T-helper 1 cell treated with Interleukin-12 subunit alpha and Interleukin-12 subunit beta and Interleukin-4 antibody, amounts not matched to agents 30 μg/mL and 1 μg/mL, for 36 hours (primary cell): ENCODE results near the gene PPP1R37.

Experiments
- H3K27ac Mint-ChIP-seq: one replicate; pipeline ENCODE4 v1.8.0; 2021; ENCODE audit warnings: mild to moderate bottlenecking, mixed read lengths
- H3K27me3 Mint-ChIP-seq: one replicate; pipeline ENCODE4 v1.8.0; 2021; ENCODE audit warnings: low read depth, mixed read lengths
- H3K36me3 Mint-ChIP-seq: one replicate; pipeline ENCODE4 v1.8.0; 2021; ENCODE audit warnings: low read depth, mixed read lengths
- H3K4me1 Mint-ChIP-seq: one replicate; pipeline ENCODE4 v1.8.0; 2021; ENCODE audit warnings: low read depth, mixed read lengths
- H3K4me3 Mint-ChIP-seq: one replicate; pipeline ENCODE4 v1.8.0; 2021; ENCODE audit warnings: mild to moderate bottlenecking, moderate library complexity, mixed read lengths
- H3K9me3 Mint-ChIP-seq: one replicate; pipeline ENCODE4 v1.8.0; 2021; ENCODE audit warnings: mixed read lengths

PPP1R37 gene

DNA sequence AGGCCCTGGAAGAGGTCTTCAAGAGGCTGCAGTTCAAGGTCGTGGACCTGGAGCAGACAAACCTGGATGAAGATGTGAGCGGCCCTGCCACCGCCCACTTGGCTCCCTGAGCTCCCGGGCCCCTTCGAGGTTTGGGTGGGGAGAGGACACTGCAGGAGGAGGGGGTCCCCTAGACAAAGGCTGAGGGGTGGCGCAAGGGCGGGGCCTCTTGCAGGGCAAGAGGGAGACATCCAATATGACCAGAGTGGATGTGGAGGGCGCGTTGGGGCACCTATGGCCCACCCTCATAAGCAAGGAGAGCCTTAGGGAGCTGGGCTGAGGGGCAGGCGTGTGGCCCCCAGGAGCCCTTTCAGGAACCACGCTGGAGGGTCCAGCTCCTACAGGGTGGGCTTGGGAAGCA lies 47.6 kb downstream of the PPP1R37 start:
- no peak overlapping the region for H3K27ac Mint-ChIP-seq
- no peak overlapping the region for H3K4me3 Mint-ChIP-seq
- no peaks in the 10 kb centered on the region for H3K9me3 Mint-ChIP-seq
- H3K36me3 Mint-ChIP-seq: peaks cover 6% of the 10 kb centered on the region
- no peaks in the 10 kb centered on the region for H3K27me3 Mint-ChIP-seq
- peaks cover 6% of the 10 kb centered on the region for H3K4me1 Mint-ChIP-seq

DNA sequence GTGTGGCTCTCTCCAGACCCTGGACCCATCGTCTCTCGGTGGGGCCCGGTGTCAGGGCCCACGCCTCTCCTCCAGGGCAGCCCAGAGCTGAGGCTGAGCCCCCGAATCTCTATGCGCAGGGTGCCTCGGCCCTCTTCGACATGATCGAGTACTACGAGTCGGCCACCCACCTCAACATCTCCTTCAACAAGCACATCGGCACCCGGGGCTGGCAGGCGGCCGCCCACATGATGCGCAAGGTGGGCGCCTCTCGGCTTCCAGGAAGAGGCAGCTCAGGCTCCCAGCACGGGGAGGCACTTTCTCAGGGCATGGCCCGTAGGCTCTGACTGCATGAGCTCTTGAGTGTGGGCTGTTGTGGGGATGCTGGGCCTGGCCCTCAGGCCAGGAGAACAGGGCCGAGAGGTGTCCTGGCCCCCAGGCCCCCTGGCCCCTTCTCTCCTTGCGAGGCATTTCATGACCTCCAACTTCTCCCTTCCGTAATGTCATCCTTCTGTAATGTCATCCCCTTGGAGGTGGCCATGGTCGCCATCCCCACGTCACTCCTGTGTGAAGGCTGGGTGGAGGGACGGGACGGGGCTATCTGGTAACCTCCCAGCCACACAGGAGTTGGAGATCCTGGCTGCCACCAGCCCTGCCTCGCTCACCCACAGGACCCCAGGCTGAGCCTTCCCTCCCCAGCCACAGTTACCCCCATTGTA lies 48.4 kb downstream of the PPP1R37 start:
- H3K27ac Mint-ChIP-seq: no peak overlapping the region
- no peaks in the 10 kb centered on the region for H3K9me3 Mint-ChIP-seq
- peaks cover 6% of the 10 kb centered on the region for H3K4me1 Mint-ChIP-seq
- peaks cover 6% of the 10 kb centered on the region for H3K36me3 Mint-ChIP-seq
- no peak overlapping the region for H3K4me3 Mint-ChIP-seq
- H3K27me3 Mint-ChIP-seq: no peaks in the 10 kb centered on the region

- H3K27me3 Mint-ChIP-seq: no peaks in the 10 kb centered on the region
- no peak overlapping the region for H3K4me3 Mint-ChIP-seq
- H3K4me1 Mint-ChIP-seq: peaks cover 4% of the 10 kb centered on the region
- H3K9me3 Mint-ChIP-seq: no peaks in the 10 kb centered on the region
- no peak overlapping the region for H3K27ac Mint-ChIP-seq
- H3K36me3 Mint-ChIP-seq: peaks cover 6% of the 10 kb centered on the region
Measured at GRCh38 chr19:45142016-45142725, 49.2 kb downstream of the PPP1R37 start.

- no peaks in the 10 kb centered on the region for H3K27me3 Mint-ChIP-seq
- peaks cover 3% of the 10 kb centered on the region for H3K4me1 Mint-ChIP-seq
- H3K4me3 Mint-ChIP-seq: no peak overlapping the region
- H3K36me3 Mint-ChIP-seq: peaks cover 6% of the 10 kb centered on the region
- no peak overlapping the region for H3K27ac Mint-ChIP-seq
- H3K9me3 Mint-ChIP-seq: no peaks in the 10 kb centered on the region
Measured at GRCh38 chr19:45142726-45143110, 49.7 kb downstream of the PPP1R37 start.

DNA sequence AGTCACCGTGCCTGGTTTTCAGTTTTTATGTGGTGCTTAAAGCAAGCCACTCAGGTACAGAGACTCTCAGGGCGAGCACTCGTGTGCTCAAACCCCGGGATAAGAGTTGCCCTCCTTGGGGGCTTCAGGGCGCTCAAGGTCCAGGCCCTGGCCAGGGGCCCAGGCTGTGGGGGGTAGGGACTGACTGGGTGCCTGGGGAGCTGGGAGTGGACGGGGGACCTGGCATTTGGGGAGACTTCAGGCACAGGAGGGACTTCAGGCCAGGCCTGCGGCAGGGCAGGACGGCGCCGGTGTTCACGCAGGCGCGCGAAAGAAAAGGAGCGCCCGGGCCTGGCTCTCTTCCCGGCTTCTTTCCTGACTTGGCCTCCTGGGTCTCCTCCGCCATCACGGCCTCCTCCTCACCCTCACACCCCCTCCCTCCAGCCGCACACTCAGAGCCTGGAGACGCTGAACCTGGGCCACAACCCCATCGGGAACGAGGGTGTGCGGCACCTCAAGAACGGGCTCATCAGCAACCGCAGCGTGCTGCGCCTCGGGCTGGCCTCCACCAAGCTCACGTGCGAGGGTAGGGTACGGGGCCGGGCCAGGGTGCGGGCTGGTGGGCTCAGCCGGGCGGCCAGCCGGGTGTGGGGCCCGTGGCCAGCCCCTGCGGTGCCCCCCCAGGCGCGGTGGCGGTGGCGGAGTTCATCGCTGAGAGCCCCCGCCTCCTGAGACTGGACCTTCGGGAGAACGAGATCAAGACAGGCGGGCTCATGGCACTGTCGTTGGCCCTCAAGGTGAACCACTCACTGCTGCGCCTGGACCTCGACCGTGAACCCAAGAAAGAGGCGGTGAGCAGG lies 51.7 kb downstream of the PPP1R37 start:
- H3K36me3 Mint-ChIP-seq: peaks cover 6% of the 10 kb centered on the region
- no peak overlapping the region for H3K4me3 Mint-ChIP-seq
- H3K4me1 Mint-ChIP-seq: peaks cover 2% of the 10 kb centered on the region
- no peaks in the 10 kb centered on the region for H3K9me3 Mint-ChIP-seq
- H3K27me3 Mint-ChIP-seq: no peaks in the 10 kb centered on the region
- no peak overlapping the region for H3K27ac Mint-ChIP-seq

GRCh38 chr19:45145270-45146189 lies 52.6 kb downstream of the PPP1R37 start:
- Mint-ChIP-seq H3K36me3 (peaks cover 6% of the 10 kb centered on the region), H3K4me1 (peaks cover 2% of the 10 kb centered on the region), H3K27me3 (no peaks in the 10 kb centered on the region), H3K4me3 (no peak overlapping the region), H3K27ac (no peak overlapping the region), H3K9me3 (no peaks in the 10 kb centered on the region)

- Mint-ChIP-seq H3K4me1 (peaks cover 2% of the 10 kb centered on the region), H3K27ac (no peak overlapping the region), H3K9me3 (no peaks in the 10 kb centered on the region), H3K4me3 (no peak overlapping the region), H3K27me3 (peaks cover 2% of the 10 kb centered on the region), H3K36me3 (peaks cover 6% of the 10 kb centered on the region)
Measured at GRCh38 chr19:45146251-45146650, 53.3 kb downstream of the PPP1R37 start.

DNA sequence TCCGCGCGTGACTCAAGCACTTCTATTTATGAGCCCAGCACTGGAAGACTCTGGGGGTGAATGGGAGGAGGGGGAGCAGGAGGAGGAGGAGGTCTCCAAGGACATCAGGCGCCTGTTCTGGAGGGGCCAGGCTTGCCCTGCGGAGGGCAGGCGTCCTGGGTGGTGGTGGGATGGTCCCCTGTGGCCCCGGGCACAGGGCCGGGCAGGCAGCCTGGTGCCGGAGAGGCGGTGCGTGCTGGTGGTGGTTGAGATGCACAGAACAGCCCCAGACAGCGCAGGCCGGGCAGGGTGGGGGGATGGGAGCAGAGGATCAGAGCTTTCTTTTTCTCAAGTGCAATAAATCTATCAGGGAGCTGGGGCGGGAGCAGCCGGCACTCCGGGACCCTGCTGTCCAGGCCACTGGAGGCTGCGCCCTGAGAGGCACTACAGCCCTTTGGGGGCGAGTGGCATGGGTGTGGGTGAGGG lies 53.8 kb downstream of the PPP1R37 start:
- Mint-ChIP-seq H3K36me3 (peaks cover 3% of the 10 kb centered on the region), H3K27ac (no peak overlapping the region), H3K9me3 (no peaks in the 10 kb centered on the region), H3K4me1 (peaks cover 2% of the 10 kb centered on the region), H3K4me3 (no peak overlapping the region), H3K27me3 (peaks cover 7% of the 10 kb centered on the region)

DNA sequence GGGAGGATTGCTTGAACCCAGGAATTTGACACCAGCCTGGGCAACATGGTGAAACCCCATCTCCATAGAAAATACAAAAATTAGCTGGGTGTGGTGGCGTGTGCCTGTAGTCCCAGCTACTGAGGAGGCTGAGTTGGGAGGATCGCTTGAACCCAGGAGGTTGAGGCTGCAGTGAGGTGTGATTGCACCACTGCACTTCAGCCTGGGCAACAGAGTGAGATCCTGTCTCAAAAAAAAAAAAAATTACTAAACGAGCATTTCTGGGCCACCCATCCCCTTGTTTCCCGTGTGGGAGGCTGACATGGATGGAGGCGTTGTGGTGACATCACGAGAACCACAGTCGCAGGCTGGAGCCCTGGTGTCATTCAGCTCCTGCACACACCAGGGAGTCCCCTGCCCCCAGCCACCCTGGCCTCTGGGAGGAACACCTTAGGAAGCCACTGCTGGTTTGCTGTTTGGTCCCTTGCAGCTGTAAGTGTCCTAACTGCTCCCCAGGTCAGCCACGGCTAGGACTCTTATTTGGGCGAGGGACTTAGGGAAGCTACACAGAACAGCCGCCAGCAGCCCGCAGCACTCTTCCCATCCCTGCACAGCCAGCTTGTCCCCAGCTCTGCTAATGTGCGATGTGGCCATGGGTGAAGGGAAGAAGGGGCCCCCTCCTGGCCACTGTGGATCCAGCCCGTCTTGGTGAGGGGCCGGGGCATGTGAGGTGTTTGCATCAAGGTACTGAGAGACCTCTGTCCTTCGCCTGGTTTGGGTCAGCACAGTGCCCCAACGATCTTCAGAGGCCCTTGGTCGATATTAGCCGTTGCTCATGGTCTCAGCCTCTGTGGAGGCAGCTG lies 55.1 kb downstream of the PPP1R37 start:
- Mint-ChIP-seq H3K36me3 (peaks cover under 1% of the 10 kb centered on the region), H3K27me3 (peaks cover 13% of the 10 kb centered on the region), H3K9me3 (no peaks in the 10 kb centered on the region), H3K4me3 (no peak overlapping the region), H3K4me1 (peaks cover 6% of the 10 kb centered on the region), H3K27ac (no peak overlapping the region)

GRCh38 chr19:45149129-45149528 lies 56.1 kb downstream of the PPP1R37 start:
- Mint-ChIP-seq H3K36me3 (no peaks in the 10 kb centered on the region), H3K4me1 (peaks cover 10% of the 10 kb centered on the region), H3K27me3 (peaks cover 18% of the 10 kb centered on the region), H3K27ac (no peak overlapping the region), H3K4me3 (no peak overlapping the region), H3K9me3 (no peaks in the 10 kb centered on the region)

DNA sequence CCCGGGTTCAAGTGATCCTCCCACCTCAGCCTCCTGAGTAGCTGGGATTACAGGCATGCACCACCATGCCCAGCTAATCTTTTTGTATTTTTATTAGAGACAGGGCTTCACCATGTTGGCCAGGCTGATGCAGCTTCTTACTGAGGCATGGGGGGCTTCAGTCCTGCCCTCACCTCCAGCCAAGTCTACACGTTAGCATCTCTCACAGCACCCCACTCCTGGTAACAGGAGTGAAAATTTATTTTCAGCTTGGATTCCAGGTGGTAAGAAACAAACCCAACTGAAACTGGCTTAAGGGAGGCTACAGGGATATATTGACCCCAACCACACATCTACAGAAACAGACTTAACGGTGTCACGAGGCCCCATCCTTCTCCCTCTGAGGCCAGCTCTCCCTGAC lies 57.2 kb downstream of the PPP1R37 start:
- no peaks in the 10 kb centered on the region for H3K9me3 Mint-ChIP-seq
- no peak overlapping the region for H3K4me3 Mint-ChIP-seq
- peaks cover 24% of the 10 kb centered on the region for H3K27me3 Mint-ChIP-seq
- H3K27ac Mint-ChIP-seq: no peak overlapping the region
- no peaks in the 10 kb centered on the region for H3K36me3 Mint-ChIP-seq
- peaks cover 13% of the 10 kb centered on the region for H3K4me1 Mint-ChIP-seq

DNA sequence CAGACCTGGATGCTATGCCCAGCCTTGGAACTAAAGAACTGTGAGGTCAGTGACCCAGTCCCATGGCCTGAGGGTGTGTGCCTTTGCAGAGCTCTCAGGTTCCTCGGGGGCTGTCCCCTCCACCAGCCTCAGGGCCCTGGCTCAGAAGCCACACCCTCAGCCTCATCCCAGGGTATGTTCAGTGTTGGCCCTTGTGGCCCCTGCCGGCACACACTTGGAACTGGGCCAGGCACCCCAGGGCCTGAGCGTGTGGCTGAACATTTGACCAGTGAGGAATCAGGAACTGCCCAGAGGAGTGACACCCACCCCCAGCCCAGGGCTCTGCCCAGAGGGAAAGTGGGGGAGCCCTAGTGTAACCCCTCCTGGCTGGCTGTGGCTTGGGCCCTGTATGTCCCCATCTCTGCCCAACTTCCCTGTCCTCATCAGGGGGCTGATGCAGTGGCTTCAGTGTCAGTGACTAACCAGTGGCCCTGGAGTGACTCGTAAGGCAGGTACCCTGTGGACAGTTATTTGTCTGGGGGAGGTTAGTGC lies 57.8 kb downstream of the PPP1R37 start:
- H3K4me1 Mint-ChIP-seq: peaks cover 13% of the 10 kb centered on the region
- no peak overlapping the region for H3K27ac Mint-ChIP-seq
- H3K27me3 Mint-ChIP-seq: peaks cover 27% of the 10 kb centered on the region
- H3K9me3 Mint-ChIP-seq: no peaks in the 10 kb centered on the region
- no peaks in the 10 kb centered on the region for H3K36me3 Mint-ChIP-seq
- H3K4me3 Mint-ChIP-seq: no peak overlapping the region

DNA sequence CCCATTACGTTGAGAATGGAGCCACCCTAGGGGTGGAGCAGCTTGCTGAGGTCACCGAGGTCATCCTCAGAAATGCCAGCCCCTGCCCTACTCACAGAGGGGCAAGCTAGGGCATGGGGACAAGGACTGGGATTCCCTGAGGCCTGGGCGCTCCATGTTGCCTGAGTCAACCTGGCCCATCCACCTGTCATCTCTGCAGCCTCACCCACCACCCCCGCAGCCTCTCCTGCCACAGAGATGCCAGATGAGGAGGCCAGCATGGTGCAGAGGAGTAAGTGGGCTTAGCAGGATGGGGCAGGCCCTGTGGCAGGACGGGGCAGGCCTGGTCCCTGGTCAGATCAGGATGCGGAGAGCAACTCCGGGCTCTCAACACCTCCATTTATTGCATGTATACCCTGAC lies 58.3 kb downstream of the PPP1R37 start:
- Mint-ChIP-seq H3K27me3 (peaks cover 27% of the 10 kb centered on the region), H3K4me1 (peaks cover 13% of the 10 kb centered on the region), H3K27ac (no peak overlapping the region), H3K9me3 (no peaks in the 10 kb centered on the region), H3K36me3 (no peaks in the 10 kb centered on the region), H3K4me3 (no peak overlapping the region)
